H9 (cell line): ENCODE data around the gene CEP164. TPM values are rescaled to one million over a fixed set of nuclear protein-coding genes. Genes with fewer than 3 reads are reported as not detected.

Experiments used
- DNase-seq: peaks from one replicate; pipeline ENCODE4 v3.0.0-alpha.2; 2017
- H2AFZ ChIP-seq: one replicate; pipeline ENCODE4 v1.6.1; 2013; ENCODE audit warnings: mild to moderate bottlenecking, low read length, control low read depth, moderate library complexity
- H2AK5ac ChIP-seq: 2 replicates; pipeline ENCODE4 v1.6.1; 2013; ENCODE audit warnings: low read length, control low read depth, mixed read lengths; ENCODE audit not compliant: insufficient read length
- H2BK120ac ChIP-seq: one replicate; pipeline ENCODE4 v1.6.1; 2013; ENCODE audit warnings: low read depth, mild to moderate bottlenecking, low read length, control low read depth, inconsistent platforms; ENCODE audit not compliant: poor library complexity, severe bottlenecking
- H2BK12ac ChIP-seq: 2 replicates; pipeline ENCODE4 v1.6.1; 2013; ENCODE audit warnings: low read length, control low read depth, mixed read lengths, low read depth; ENCODE audit not compliant: insufficient read length
- H2BK15ac ChIP-seq: 2 replicates; pipeline ENCODE4 v1.6.1; 2013; ENCODE audit warnings: low read depth, low read length, control low read depth
- H2BK20ac ChIP-seq: one replicate; pipeline ENCODE4 v1.6.1; 2013; ENCODE audit warnings: low read depth, mild to moderate bottlenecking, low read length, control low read depth, inconsistent platforms; ENCODE audit not compliant: poor library complexity, severe bottlenecking
- H2BK5ac ChIP-seq: 2 replicates; pipeline ENCODE4 v1.6.1; 2013; ENCODE audit warnings: low read length, control low read depth, mixed read lengths; ENCODE audit not compliant: insufficient read length
- H3K14ac ChIP-seq: 2 replicates; pipeline ENCODE4 v1.6.1; 2013; ENCODE audit warnings: low read length, control low read depth; ENCODE audit not compliant: insufficient read depth
- H3K18ac ChIP-seq: 2 replicates; pipeline ENCODE4 v1.6.1; 2013; ENCODE audit warnings: low read depth, mild to moderate bottlenecking, mixed read lengths, low read length, control low read depth; ENCODE audit not compliant: insufficient read length
- H3K23ac ChIP-seq: 2 replicates; pipeline ENCODE4 v1.6.1; 2013; ENCODE audit warnings: low read length, control low read depth, mixed read lengths, low read depth; ENCODE audit not compliant: insufficient read length
- H3K23me2 ChIP-seq: 2 replicates; pipeline ENCODE4 v1.6.1; 2013; ENCODE audit warnings: low read depth, mild to moderate bottlenecking, mixed read lengths, low read length, control low read depth; ENCODE audit not compliant: insufficient read length, poor library complexity, severe bottlenecking
- H3K27ac ChIP-seq: 2 replicates; pipeline ENCODE4 v1.5.1; 2013; ENCODE audit warnings: low read length, control low read depth, mixed read lengths, low read depth; ENCODE audit not compliant: insufficient read length
- H3K27me3 ChIP-seq: 2 replicates; pipeline ENCODE4 v1.6.1; 2013; ENCODE audit warnings: low read length, control low read depth, inconsistent platforms; ENCODE audit not compliant: insufficient read depth
- H3K4ac ChIP-seq: 2 replicates; pipeline ENCODE4 v1.6.1; 2013; ENCODE audit warnings: low read depth, mild to moderate bottlenecking, control low read depth, inconsistent platforms, low read length, moderate library complexity
- H3K4me1 ChIP-seq: 2 replicates; pipeline ENCODE4 v1.6.1; 2013; ENCODE audit warnings: low read length, control low read depth, inconsistent platforms; ENCODE audit not compliant: insufficient read depth
- H3K4me2 ChIP-seq: 2 replicates; pipeline ENCODE4 v1.6.1; 2013; ENCODE audit warnings: low read length, control low read depth, mixed read lengths; ENCODE audit not compliant: insufficient read length, insufficient read depth
- H3K56ac ChIP-seq: 2 replicates; pipeline ENCODE4 v1.6.1; 2013; ENCODE audit warnings: low read depth, mild to moderate bottlenecking, mixed read lengths, low read length, control low read depth; ENCODE audit not compliant: insufficient read length
- H3K79me1 ChIP-seq: 2 replicates; pipeline ENCODE4 v1.6.1; 2013; ENCODE audit warnings: low read depth, mild to moderate bottlenecking, moderate library complexity, low read length, control low read depth, inconsistent platforms; ENCODE audit not compliant: insufficient read depth, poor library complexity, severe bottlenecking
- H3K79me2 ChIP-seq: 2 replicates; pipeline ENCODE4 v1.6.1; 2013; ENCODE audit warnings: low read length, control low read depth, inconsistent platforms; ENCODE audit not compliant: insufficient read depth
- H3K9ac ChIP-seq: 2 replicates; pipeline ENCODE4 v1.6.1; 2013; ENCODE audit warnings: low read length, control low read depth, mixed read lengths; ENCODE audit not compliant: insufficient read length; ENCODE audit errors: extremely low read depth
- H3K9me3 ChIP-seq: one replicate; pipeline ENCODE4 v1.6.1; 2013; ENCODE audit warnings: low read depth, low read length, inconsistent platforms; ENCODE audit not compliant: control insufficient read depth
- H3T11ph ChIP-seq: one replicate; pipeline ENCODE4 v1.6.1; 2013; ENCODE audit warnings: mild to moderate bottlenecking, low read length, control low read depth, inconsistent platforms
- H4K20me1 ChIP-seq: one replicate; pipeline ENCODE4 v1.6.1; 2013; ENCODE audit not compliant: control insufficient read depth, insufficient read length, insufficient read depth
- H4K5ac ChIP-seq: 2 replicates; pipeline ENCODE4 v1.6.1; 2013; ENCODE audit warnings: low read depth, mild to moderate bottlenecking, mixed read lengths, low read length, control low read depth; ENCODE audit not compliant: insufficient read length
- H4K8ac ChIP-seq: replicated peaks from 2 replicates; pipeline ENCODE4 v1.6.1; 2013; ENCODE audit warnings: low read length, control low read depth, mixed read lengths, low read depth; ENCODE audit not compliant: insufficient read length
- H4K91ac ChIP-seq: 2 replicates; pipeline ENCODE4 v1.6.1; 2013; ENCODE audit warnings: low read depth, mild to moderate bottlenecking, moderate library complexity, mixed read lengths, low read length, control low read depth; ENCODE audit not compliant: insufficient read length
- H3K27ac Mint-ChIP-seq, 3 experiments: 2 replicates in 2 of 3; 3 replicates in 1 of 3; pipeline ENCODE4 v1.8.0; 2020 to 2021; ENCODE audit warnings: mixed read lengths in 3 of 3, mild to moderate bottlenecking in 1 of 3, moderate library complexity in 1 of 3
- H3K27me3 Mint-ChIP-seq: 2 replicates; pipeline ENCODE4 v1.8.0; 2021; ENCODE audit warnings: low read depth, mild to moderate bottlenecking, moderate library complexity, mixed read lengths
- H3K36me3 Mint-ChIP-seq, 3 experiments: 2 replicates in 2 of 3; 3 replicates in 1 of 3; pipeline ENCODE4 v1.8.0; 2020 to 2021; ENCODE audit warnings: low read depth in 3 of 3, mixed read lengths in 3 of 3; ENCODE audit not compliant: insufficient read depth in 1 of 3
- H3K4me1 Mint-ChIP-seq, 2 experiments: 2 replicates each; pipeline ENCODE4 v1.8.0; 2020; ENCODE audit warnings: mixed read lengths in 2 of 2
- H3K4me3 Mint-ChIP-seq, 2 experiments: 2 replicates in 1 of 2; 3 replicates in 1 of 2; pipeline ENCODE4 v1.8.0; 2020 to 2021; ENCODE audit warnings: mild to moderate bottlenecking in 2 of 2, mixed read lengths in 2 of 2, moderate library complexity in 1 of 2
- H3K9me3 Mint-ChIP-seq, 2 experiments: 2 replicates in 1 of 2; 3 replicates in 1 of 2; pipeline ENCODE4 v1.8.0; 2020; ENCODE audit warnings: mild to moderate bottlenecking in 2 of 2, mixed read lengths in 2 of 2, moderate library complexity in 1 of 2
- WGBS: extraction: QIAGEN DNeasy Blood & Tissue Kit; methylation state at CpG from one replicate; pipeline ENCODE4 v1.1.7; 2013; ENCODE audit warnings: missing lambda C conversion rate, low lambda C conversion rate, mixed read lengths; ENCODE audit not compliant: insufficient read length; ENCODE audit errors: extremely low coverage; 5-methylcytosine and 5-hydroxymethylcytosine counted together
- total RNA-seq: library from RNA; stranded (reverse); gene quantifications from 2 replicates; pipeline ENCODE4 v1.2.1, GENCODE V29; 2021
- TF ChIP-seq, protein P1 (sequence below): fragments of 200-600 bp; sonication (generic); conservative IDR thresholded peaks from 3 replicates; pipeline ENCODE4 v1.8.0; 2021; ENCODE audit warnings: antibody characterized with exemption, mild to moderate bottlenecking

Gene CEP164
- total RNA-seq, 1 experiment from 2014 or later = 24.9 TPM

DNA sequence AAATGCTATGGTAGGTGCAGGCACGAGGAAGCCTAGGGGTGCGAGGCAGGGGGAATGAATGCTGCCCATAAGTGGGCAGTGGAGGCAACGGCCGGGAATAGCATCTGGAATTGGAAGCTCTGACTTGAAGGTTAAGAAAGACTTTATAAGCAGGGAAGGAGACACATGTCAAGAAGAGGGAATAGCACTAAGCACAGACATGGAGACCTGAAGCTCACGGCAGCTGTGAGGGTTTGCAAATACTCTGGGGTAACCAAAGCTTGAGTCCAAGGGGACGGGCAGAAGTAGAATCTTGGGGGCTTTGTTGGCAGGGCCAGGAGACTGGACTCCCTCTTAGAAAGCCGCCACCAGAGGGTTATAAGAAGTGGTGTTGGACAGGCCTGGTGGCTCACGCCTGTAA lies 112.6 kb downstream of the CEP164 start:
- no peak overlapping the region for H4K5ac ChIP-seq
- no peak overlapping the region for H3K18ac ChIP-seq
- H3T11ph ChIP-seq = no peak overlapping the region
- H2BK15ac ChIP-seq = no peak overlapping the region
- Mint-ChIP-seq H3K36me3 (no peaks in the 10 kb centered on the region), H3K27me3 (peaks cover 25% of the 10 kb centered on the region), H3K4me1 (peaks cover 19 to 31% of the 10 kb centered on the region in 2 experiments), H3K9me3 (peaks cover 0 to 4% of the 10 kb centered on the region in 2 experiments; a peak in 2 of 5 replicates), H3K27ac (no peak overlapping the region), H3K4me3 (no peak overlapping the region)
- no peak overlapping the region for H2BK120ac ChIP-seq
- H3K79me2 ChIP-seq = no peaks in the 10 kb centered on the region
- TF ChIP-seq, protein P1, sequence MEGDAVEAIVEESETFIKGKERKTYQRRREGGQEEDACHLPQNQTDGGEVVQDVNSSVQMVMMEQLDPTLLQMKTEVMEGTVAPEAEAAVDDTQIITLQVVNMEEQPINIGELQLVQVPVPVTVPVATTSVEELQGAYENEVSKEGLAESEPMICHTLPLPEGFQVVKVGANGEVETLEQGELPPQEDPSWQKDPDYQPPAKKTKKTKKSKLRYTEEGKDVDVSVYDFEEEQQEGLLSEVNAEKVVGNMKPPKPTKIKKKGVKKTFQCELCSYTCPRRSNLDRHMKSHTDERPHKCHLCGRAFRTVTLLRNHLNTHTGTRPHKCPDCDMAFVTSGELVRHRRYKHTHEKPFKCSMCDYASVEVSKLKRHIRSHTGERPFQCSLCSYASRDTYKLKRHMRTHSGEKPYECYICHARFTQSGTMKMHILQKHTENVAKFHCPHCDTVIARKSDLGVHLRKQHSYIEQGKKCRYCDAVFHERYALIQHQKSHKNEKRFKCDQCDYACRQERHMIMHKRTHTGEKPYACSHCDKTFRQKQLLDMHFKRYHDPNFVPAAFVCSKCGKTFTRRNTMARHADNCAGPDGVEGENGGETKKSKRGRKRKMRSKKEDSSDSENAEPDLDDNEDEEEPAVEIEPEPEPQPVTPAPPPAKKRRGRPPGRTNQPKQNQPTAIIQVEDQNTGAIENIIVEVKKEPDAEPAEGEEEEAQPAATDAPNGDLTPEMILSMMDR = no peak
- no peak overlapping the region for H2AFZ ChIP-seq
- H3K9me3 ChIP-seq = no peaks in the 10 kb centered on the region
- no peak overlapping the region for H3K23ac ChIP-seq
- DNase-seq = no peak
- H4K91ac ChIP-seq = no peak overlapping the region
- H3K14ac ChIP-seq = no peak overlapping the region
- H3K27me3 ChIP-seq = no peaks in the 10 kb centered on the region
- no peak overlapping the region for H3K9ac ChIP-seq
- H3K4me2 ChIP-seq = no peak overlapping the region
- H2BK12ac ChIP-seq = no peak overlapping the region
- H4K8ac ChIP-seq = no peak overlapping the region
- no peaks in the 10 kb centered on the region for H4K20me1 ChIP-seq
- H3K56ac ChIP-seq = no peak overlapping the region
- no peaks in the 10 kb centered on the region for H3K23me2 ChIP-seq
- no peaks in the 10 kb centered on the region for H3K4me1 ChIP-seq
- H3K79me1 ChIP-seq = no peaks in the 10 kb centered on the region
- H3K27ac ChIP-seq = no peak overlapping the region
- no peak overlapping the region for H2BK5ac ChIP-seq
- no peak overlapping the region for H2BK20ac ChIP-seq
- no peak overlapping the region for H2AK5ac ChIP-seq
- H3K4ac ChIP-seq = no peak overlapping the region
- no CpG with 5 or more reads among the region's 8 CpGs for WGBS
